Measurements from ENCODE around the gene HMMR. TPM values are rescaled to one million over a fixed set of nuclear protein-coding genes. Genes with fewer than 3 reads are reported as not detected.

Gene HMMR
- total and polyA plus RNA-seq, 2 experiments from 2014 or later = 7.8 to 46.5 TPM

DNA sequence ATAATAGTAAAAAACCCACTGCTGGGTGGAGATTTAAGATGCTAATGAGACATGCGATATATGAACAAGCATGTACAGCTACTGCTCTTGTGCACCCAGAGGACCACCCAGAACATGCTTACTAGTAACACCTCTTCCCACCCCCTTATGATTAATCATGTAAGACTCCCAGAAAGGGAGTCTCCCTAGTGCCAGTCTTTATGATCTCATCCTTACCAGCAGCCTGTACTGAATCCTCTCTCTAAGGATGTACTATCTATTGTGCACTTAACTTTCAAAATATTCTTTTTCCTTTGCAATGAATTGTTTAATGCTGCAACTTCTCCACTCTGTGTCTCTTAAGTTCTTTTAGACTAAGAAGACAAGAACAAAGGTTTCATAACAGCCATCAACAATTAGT is 35.9 kb downstream of the HMMR start:
- H3K4me3 ChIP-seq = no peak overlapping the region
- H3K27ac ChIP-seq = no peak overlapping the region
- H3K36me3 ChIP-seq = no peaks in the 10 kb centered on the region
- TF ChIP-seq, protein P1, sequence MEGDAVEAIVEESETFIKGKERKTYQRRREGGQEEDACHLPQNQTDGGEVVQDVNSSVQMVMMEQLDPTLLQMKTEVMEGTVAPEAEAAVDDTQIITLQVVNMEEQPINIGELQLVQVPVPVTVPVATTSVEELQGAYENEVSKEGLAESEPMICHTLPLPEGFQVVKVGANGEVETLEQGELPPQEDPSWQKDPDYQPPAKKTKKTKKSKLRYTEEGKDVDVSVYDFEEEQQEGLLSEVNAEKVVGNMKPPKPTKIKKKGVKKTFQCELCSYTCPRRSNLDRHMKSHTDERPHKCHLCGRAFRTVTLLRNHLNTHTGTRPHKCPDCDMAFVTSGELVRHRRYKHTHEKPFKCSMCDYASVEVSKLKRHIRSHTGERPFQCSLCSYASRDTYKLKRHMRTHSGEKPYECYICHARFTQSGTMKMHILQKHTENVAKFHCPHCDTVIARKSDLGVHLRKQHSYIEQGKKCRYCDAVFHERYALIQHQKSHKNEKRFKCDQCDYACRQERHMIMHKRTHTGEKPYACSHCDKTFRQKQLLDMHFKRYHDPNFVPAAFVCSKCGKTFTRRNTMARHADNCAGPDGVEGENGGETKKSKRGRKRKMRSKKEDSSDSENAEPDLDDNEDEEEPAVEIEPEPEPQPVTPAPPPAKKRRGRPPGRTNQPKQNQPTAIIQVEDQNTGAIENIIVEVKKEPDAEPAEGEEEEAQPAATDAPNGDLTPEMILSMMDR (IDR thresholded peaks at IDR 0.05; ENCODE audit: low read depth, low read length) = no peak
- H3K27me3 ChIP-seq = no peaks in the 10 kb centered on the region
- H3K4me1 ChIP-seq (ENCODE audit: low read depth) = no peaks in the 10 kb centered on the region
- DNase-seq (ENCODE audit: low read depth in 1 of 2, low spot score in 1 of 2) = peak in 1 of 2 donors; percentile 31
- H3K9me3 ChIP-seq (ENCODE audit: low read depth) = no peaks in the 10 kb centered on the region

DNA sequence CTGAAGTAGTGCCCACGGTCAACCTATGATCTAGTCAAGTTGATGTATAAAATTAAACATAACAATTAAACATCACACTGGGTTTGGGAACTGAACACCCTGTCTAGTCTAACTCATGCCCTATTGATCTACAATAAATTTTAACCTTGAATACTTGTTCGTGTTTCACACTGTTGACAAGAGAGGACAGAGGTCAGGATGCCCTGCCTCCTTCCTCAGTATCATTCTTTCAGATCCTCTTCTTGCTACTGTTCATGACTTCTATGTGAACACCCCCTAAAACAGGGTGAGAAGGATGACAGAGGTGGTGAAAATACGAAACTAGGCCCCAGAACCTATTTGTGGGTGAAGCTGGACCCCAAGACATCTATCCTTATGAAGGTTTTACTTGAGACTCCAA is 36.9 kb downstream of the HMMR start:
- no peaks in the 10 kb centered on the region for H3K27me3 ChIP-seq
- H3K27ac ChIP-seq = no peak overlapping the region
- peaks cover 1% of the 10 kb centered on the region for H3K4me1 ChIP-seq (ENCODE audit: low read depth)
- H3K9me3 ChIP-seq (ENCODE audit: low read depth) = no peaks in the 10 kb centered on the region
- no peaks in the 10 kb centered on the region for H3K36me3 ChIP-seq
- TF ChIP-seq, protein P1 (IDR thresholded peaks at IDR 0.05; ENCODE audit: low read depth, low read length) = no peak
- DNase-seq (ENCODE audit: low read depth in 1 of 2, low spot score in 1 of 2) = no peak
- no peak overlapping the region for H3K4me3 ChIP-seq

GRCh38 chr5:163498886-163499285 is 38.5 kb downstream of the HMMR start:
- DNase-seq (ENCODE audit: low read depth in 1 of 2, low spot score in 1 of 2) = peak in 1 of 2 donors; percentile 86
- peaks cover 7% of the 10 kb centered on the region for H3K4me1 ChIP-seq (ENCODE audit: low read depth)
- H3K27me3 ChIP-seq = no peaks in the 10 kb centered on the region
- TF ChIP-seq, protein P1 (IDR thresholded peaks at IDR 0.05; ENCODE audit: low read depth, low read length) = no peak
- no peak overlapping the region for H3K4me3 ChIP-seq
- no peaks in the 10 kb centered on the region for H3K36me3 ChIP-seq
- H3K9me3 ChIP-seq (ENCODE audit: low read depth) = no peaks in the 10 kb centered on the region
- H3K27ac ChIP-seq = no peak overlapping the region

DNA sequence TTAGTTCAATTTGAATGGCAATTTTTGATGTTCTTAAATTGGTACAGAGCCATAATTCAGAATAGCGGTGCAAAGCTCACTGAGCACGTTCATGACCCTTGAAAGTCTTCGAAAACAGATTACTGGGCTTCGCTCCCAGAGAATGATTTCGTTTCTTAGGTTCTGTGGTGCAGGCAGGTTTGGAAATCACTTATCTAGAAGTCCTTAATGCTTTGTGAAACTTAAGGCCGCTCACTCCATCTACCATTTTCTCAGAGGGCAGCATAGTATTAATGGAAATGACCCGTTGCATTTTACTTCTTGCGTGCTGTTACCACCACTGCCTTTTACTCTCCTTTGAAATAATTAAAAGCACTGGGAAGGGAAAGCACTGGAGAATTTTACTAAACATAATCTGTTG is 42.1 kb downstream of the HMMR start:
- Histone ChIP-seq H3K4me1 (ENCODE audit: low read depth) (peaks cover 7% of the 10 kb centered on the region), H3K27ac (peak overlapping the region; percentile 94), H3K9me3 (ENCODE audit: low read depth) (no peaks in the 10 kb centered on the region), H3K36me3 (no peaks in the 10 kb centered on the region), H3K27me3 (no peaks in the 10 kb centered on the region), H3K4me3 (peak overlapping the region; percentile 85)
- TF ChIP-seq, protein P1 (IDR thresholded peaks at IDR 0.05; ENCODE audit: low read depth, low read length) = no peak
- peak in 1 of 2 donors; percentile 45 for DNase-seq (ENCODE audit: low read depth in 1 of 2, low spot score in 1 of 2)

DNA sequence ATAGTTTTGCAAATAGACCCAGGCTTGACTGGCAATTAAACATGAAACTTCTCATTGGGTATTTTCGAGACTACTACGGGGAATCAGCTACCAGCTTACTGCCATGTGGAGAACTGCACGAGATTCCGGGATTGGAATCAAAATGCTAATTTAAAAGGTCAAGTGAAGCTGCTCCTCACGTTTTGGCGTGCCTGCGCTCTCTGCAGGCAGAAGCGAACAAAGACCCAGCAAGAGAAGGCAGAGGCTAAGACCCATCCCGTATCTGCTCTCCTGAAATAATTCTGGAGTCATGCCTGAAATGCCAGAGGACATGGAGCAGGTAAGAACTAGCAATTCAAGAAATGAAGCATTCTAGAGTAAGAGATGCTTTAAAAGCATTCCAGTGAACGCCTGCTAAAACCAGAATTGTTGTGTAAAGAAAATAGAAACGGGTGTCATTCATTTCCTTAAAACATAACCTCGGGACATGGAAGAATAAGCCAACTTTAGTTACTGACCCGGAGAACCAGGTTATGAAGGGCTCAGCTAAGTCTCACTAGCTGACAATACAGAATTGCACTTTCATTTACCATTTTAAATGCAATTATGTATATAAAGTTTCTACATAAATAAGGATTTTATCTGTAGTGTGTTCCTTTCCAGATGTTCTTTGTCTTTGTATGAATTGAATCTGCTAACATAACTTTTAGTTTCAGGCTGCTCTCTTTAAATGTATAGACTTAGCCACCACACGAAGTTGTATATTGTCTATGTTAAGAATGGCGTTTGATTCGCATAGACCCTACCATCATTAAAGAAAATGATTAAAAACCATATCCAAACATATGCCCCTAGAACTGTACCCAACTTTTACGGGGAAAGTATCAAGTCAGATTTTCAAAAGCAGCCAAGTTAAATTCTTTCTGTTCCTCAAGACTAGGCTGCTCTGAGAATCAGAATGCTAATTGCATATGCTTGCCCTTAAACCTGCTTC is 43.0 kb downstream of the HMMR start:
- peak overlapping the region; percentile 94 for H3K27ac ChIP-seq
- H3K27me3 ChIP-seq = no peaks in the 10 kb centered on the region
- H3K4me1 ChIP-seq (ENCODE audit: low read depth) = peaks cover 7% of the 10 kb centered on the region
- H3K9me3 ChIP-seq (ENCODE audit: low read depth) = no peaks in the 10 kb centered on the region
- H3K4me3 ChIP-seq = peak overlapping the region; percentile 85
- no peaks in the 10 kb centered on the region for H3K36me3 ChIP-seq
- TF ChIP-seq, protein P1 (IDR thresholded peaks at IDR 0.05; ENCODE audit: low read depth, low read length) = peak; percentile 49
- peak; percentile 79 to 86 for DNase-seq (ENCODE audit: low read depth in 1 of 2, low spot score in 1 of 2)
